Nephron (organoid): Measurements from ENCODE around the gene ROBO3.
A peak's percentile ranks its signal among the peaks of the same experiment; 100 is the strongest.

Source experiments
- H3K27ac Mint-ChIP-seq, 3 experiments: 2 replicates each; pipeline ENCODE4 v1.8.0; 2020; ENCODE audit warnings: mixed read lengths in 3 of 3, mild to moderate bottlenecking in 2 of 3, moderate library complexity in 1 of 3
- H3K27me3 Mint-ChIP-seq: 2 replicates; pipeline ENCODE4 v1.8.0; 2021; ENCODE audit warnings: low read depth, mild to moderate bottlenecking, moderate library complexity, mixed read lengths
- H3K36me3 Mint-ChIP-seq: 2 replicates; pipeline ENCODE4 v1.8.0; 2020; ENCODE audit warnings: low read depth, mixed read lengths
- H3K4me1 Mint-ChIP-seq: 2 replicates; pipeline ENCODE4 v1.8.0; 2020; ENCODE audit warnings: mixed read lengths
- H3K4me3 Mint-ChIP-seq, 3 experiments: 2 replicates each; pipeline ENCODE4 v1.8.0; 2020; ENCODE audit warnings: mild to moderate bottlenecking in 3 of 3, mixed read lengths in 3 of 3, moderate library complexity in 2 of 3
- H3K9me3 Mint-ChIP-seq: 2 replicates; pipeline ENCODE4 v1.8.0; 2020; ENCODE audit warnings: mixed read lengths
- CTCF ChIP-seq, 3 experiments: fragments of 200-600 bp; sonication (generic); IDR thresholded peaks; one replicate each; pipeline ENCODE4 v1.5.0; 2021; ENCODE audit warnings: antibody characterized with exemption in 3 of 3; ENCODE audit not compliant: unreplicated experiment in 3 of 3

The ROBO3 gene

GRCh38 chr11:124865902-124866851 is 945 bp downstream of the ROBO3 start:
- peaks cover 100% of the 10 kb centered on the region for H3K27me3 Mint-ChIP-seq
- no peak overlapping the region for H3K27ac Mint-ChIP-seq
- H3K4me3 Mint-ChIP-seq = peak overlapping the region; percentile 44 to 57 (median 51)
- no peaks in the 10 kb centered on the region for H3K36me3 Mint-ChIP-seq
- no peaks in the 10 kb centered on the region for H3K9me3 Mint-ChIP-seq
- peaks cover 26% of the 10 kb centered on the region for H3K4me1 Mint-ChIP-seq
- peak; percentile 86 to 92 (median 87) for TF ChIP-seq CTCF (IDR thresholded peaks at IDR 0.05; ENCODE audit: unreplicated experiment in 3 of 3)

DNA sequence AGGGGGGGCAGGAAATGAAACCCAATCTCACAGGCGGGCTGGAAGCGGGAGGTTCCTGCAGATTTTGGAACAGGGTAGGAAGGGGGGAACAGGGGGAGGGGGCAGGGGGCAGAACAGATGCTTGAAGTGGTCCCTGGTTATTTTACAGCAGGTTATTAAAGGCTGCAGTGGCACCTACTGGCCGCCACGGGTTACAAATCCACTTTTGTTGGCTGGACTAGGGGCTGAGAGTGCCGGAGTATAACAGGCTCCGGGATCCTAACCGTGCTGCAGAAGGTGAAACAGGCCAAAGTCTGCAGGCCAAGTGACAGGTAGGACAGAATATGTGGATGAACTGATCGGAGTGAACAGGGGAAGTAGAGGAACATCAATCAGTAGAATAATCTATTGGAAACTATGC is 2.5 kb downstream of the ROBO3 start:
- Mint-ChIP-seq H3K4me1 (peaks cover 24% of the 10 kb centered on the region), H3K27ac (no peak overlapping the region), H3K27me3 (peaks cover 100% of the 10 kb centered on the region), H3K36me3 (no peaks in the 10 kb centered on the region), H3K4me3 (peak overlapping the region; percentile 8 to 64 (median 53)), H3K9me3 (no peaks in the 10 kb centered on the region)
- peak; percentile 47 to 64 (median 55) for TF ChIP-seq CTCF (IDR thresholded peaks at IDR 0.05; ENCODE audit: unreplicated experiment in 3 of 3)

GRCh38 chr11:124868331-124869274 is 3.4 kb downstream of the ROBO3 start:
- TF ChIP-seq CTCF (IDR thresholded peaks at IDR 0.05; ENCODE audit: unreplicated experiment in 3 of 3) = no peak
- Mint-ChIP-seq H3K36me3 (no peaks in the 10 kb centered on the region), H3K4me3 (peak overlapping the region in 2 of 3 experiments; percentile 14 to 15), H3K9me3 (no peaks in the 10 kb centered on the region), H3K4me1 (peaks cover 16% of the 10 kb centered on the region), H3K27ac (no peak overlapping the region), H3K27me3 (peaks cover 100% of the 10 kb centered on the region)

- peaks cover 14% of the 10 kb centered on the region for H3K4me1 Mint-ChIP-seq
- no peaks in the 10 kb centered on the region for H3K9me3 Mint-ChIP-seq
- no peak overlapping the region for H3K4me3 Mint-ChIP-seq
- no peaks in the 10 kb centered on the region for H3K36me3 Mint-ChIP-seq
- H3K27ac Mint-ChIP-seq = no peak overlapping the region
- H3K27me3 Mint-ChIP-seq = peaks cover 100% of the 10 kb centered on the region
- TF ChIP-seq CTCF (IDR thresholded peaks at IDR 0.05; ENCODE audit: unreplicated experiment in 3 of 3) = no peak
Observed at GRCh38 chr11:124869331-124869730, 4.1 kb downstream of the ROBO3 start.

- H3K4me3 Mint-ChIP-seq = no peak overlapping the region
- H3K27me3 Mint-ChIP-seq = peaks cover 100% of the 10 kb centered on the region
- H3K9me3 Mint-ChIP-seq = no peaks in the 10 kb centered on the region
- no peak overlapping the region for H3K27ac Mint-ChIP-seq
- peaks cover 14% of the 10 kb centered on the region for H3K4me1 Mint-ChIP-seq
- no peak for TF ChIP-seq CTCF (IDR thresholded peaks at IDR 0.05; ENCODE audit: unreplicated experiment in 3 of 3)
- no peaks in the 10 kb centered on the region for H3K36me3 Mint-ChIP-seq
Observed at GRCh38 chr11:124869856-124870387, 4.7 kb downstream of the ROBO3 start.
